Body of pancreas (tissue), 4 donors: Measurements from ENCODE around the gene SIPA1L3. TPM values are rescaled to one million over a fixed set of nuclear protein-coding genes. Genes with fewer than 3 reads are reported as not detected.

ENCODE experiments used
- ATAC-seq: fragments of 150-250 bp; one replicate; pipeline ENCODE4 v1.9.1; 2016
- DNase-seq, 4 donors: peaks; one replicate each; pipeline ENCODE4 v3.0.0-alpha.2; 2019
- H3K27ac ChIP-seq, 4 donors: fragments of 200-600 bp; sonication (generic); 1 replicate in 3 of 4; 2 replicates in 1 of 4; pipeline versions ENCODE4 v1.5.1 to v1.6.1; 2016 to 2019; ENCODE audit warnings: mild to moderate bottlenecking in 1 of 4, mixed read lengths in 1 of 4, moderate library complexity in 1 of 4
- H3K27me3 ChIP-seq, 2 donors: fragments of 200-600 bp; sonication (generic); one replicate each; pipeline ENCODE4 v1.6.0; 2016; ENCODE audit warnings: mild to moderate bottlenecking in 1 of 2
- H3K36me3 ChIP-seq, 2 donors: fragments of 200-600 bp; sonication (generic); replicated peaks in 1 of 2; 2 replicates each; pipeline ENCODE4 v1.5.1; 2016; ENCODE audit warnings: low read depth in 2 of 2; ENCODE audit not compliant: insufficient read depth in 1 of 2
- H3K4me1 ChIP-seq: fragments of 200-600 bp; sonication (generic); one replicate; pipeline ENCODE4 v1.6.0; 2016
- H3K4me3 ChIP-seq, 2 donors: fragments of 200-600 bp; sonication (generic); 1 replicate in 1 of 2; 2 replicates in 1 of 2; pipeline ENCODE4 v1.5.1; 2016 to 2019
- H3K9me3 ChIP-seq, 3 donors: fragments of 200-600 bp; sonication (generic); 1 replicate in 2 of 3; 2 replicates in 1 of 3; pipeline ENCODE4 v1.5.1; 2016
- CTCF ChIP-seq, 7 experiments: fragments of 450-650 bp in 4 of 7; fragments of 200-600 bp in 3 of 7; sonication (generic) in 3 of 7; IDR thresholded peaks; one replicate each; pipeline ENCODE4 v1.5.1; 2016 to 2019; ENCODE audit warnings: antibody characterized with exemption in 7 of 7
- POLR2A ChIP-seq, 3 donors: fragments of 450-650 bp; IDR thresholded peaks; one replicate each; pipeline ENCODE4 v1.6.1; 2016; ENCODE audit warnings: antibody characterized with exemption in 3 of 3, mild to moderate bottlenecking in 2 of 3
- WGBS, 2 donors: methylation state at CpG; one replicate each; pipeline ENCODE4 v1.1.5; 2017; 5-methylcytosine and 5-hydroxymethylcytosine counted together
- intact Hi-C: fragments of 100-400 bp; cut with DNase I; formaldehyde crosslinking; loops from one replicate; pipeline ENCODE4 v1.15.1; 2023
- total RNA-seq, 2 donors: library from RNA; depleted of rRNA; stranded (reverse); fragments of >200 nt; gene quantifications; one replicate each; pipeline ENCODE4 v1.1.0, GENCODE V29; 2016

Gene SIPA1L3
- total RNA-seq, 2 donors from 2014 or later: 41.5 to 62.0 TPM

GRCh38 chr19:38082256-38083118, 175.5 kb downstream of the SIPA1L3 start:
- no peak overlapping the region for H3K27ac ChIP-seq
- H3K4me3 ChIP-seq: no peak overlapping the region
- ATAC-seq (no peak), DNase-seq (no peak)
- intact Hi-C loops: loop anchor here (10.0 kb wide), 1 partner anchor 188 kb away; no protein-coding TSS in a partner anchor
- TF ChIP-seq CTCF (IDR thresholded peaks at IDR 0.05) (no peak), POLR2A (IDR thresholded peaks at IDR 0.05) (no peak)
- H3K4me1 ChIP-seq: peaks cover 10% of the 10 kb centered on the region
- H3K27me3 ChIP-seq: no peaks in the 10 kb centered on the region
- H3K9me3 ChIP-seq: no peaks in the 10 kb centered on the region
- H3K36me3 ChIP-seq: peaks cover 0 to 5% of the 10 kb centered on the region in 2 donors
- 95 to 96% methylated on average over 11 to 69 of the region's 78 CpGs for WGBS, 2 donors

GRCh38 chr19:38084196-38084595, 177.2 kb downstream of the SIPA1L3 start:
- Histone ChIP-seq H3K4me3 (no peak overlapping the region), H3K4me1 (peaks cover 10% of the 10 kb centered on the region), H3K27me3 (no peaks in the 10 kb centered on the region), H3K27ac (no peak overlapping the region), H3K9me3 (no peaks in the 10 kb centered on the region), H3K36me3 (peaks cover 0 to 7% of the 10 kb centered on the region in 2 donors)
- intact Hi-C loops: loop anchor here (10.0 kb wide), 1 partner anchor 189 kb away; no protein-coding TSS in a partner anchor
- ATAC-seq (no peak), DNase-seq (no peak)
- no peak for TF ChIP-seq POLR2A (IDR thresholded peaks at IDR 0.05)
- TF ChIP-seq CTCF (IDR thresholded peaks at IDR 0.05): no peak
- 95 to 99% methylated on average over 7 of the region's 7 CpGs for WGBS, 2 donors

DNA sequence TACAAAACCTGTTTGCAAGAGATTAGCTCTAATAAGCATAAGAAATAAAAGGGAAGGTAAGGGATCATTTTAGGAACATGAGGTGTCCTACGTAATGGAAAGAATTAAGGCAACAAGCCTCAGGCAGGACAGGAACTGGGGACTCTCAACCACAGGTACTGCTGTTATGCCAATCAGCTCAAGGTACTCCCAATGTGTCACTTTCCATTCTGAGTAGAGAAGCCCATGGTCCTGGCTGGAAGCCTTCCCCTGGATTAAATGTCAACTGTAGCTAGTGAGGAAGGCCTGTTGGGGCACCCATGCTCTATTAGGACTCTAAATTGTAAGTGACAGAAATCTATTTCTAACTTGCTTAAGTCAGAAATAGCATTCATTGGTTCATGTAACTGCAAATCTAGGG, 182.4 kb downstream of the SIPA1L3 start:
- DNase-seq: no peak
- TF ChIP-seq POLR2A (IDR thresholded peaks at IDR 0.05) (no peak), CTCF (IDR thresholded peaks at IDR 0.05) (no peak)
- H3K36me3 ChIP-seq: peaks cover 0 to 2% of the 10 kb centered on the region in 2 donors
- H3K4me1 ChIP-seq: peaks cover 3% of the 10 kb centered on the region
- H3K9me3 ChIP-seq: no peaks in the 10 kb centered on the region
- H3K4me3 ChIP-seq: no peak overlapping the region
- H3K27ac ChIP-seq: no peak overlapping the region
- no peak for ATAC-seq
- WGBS, 2 donors: 94 to 100% methylated on average over 1 of the region's 1 CpG
- H3K27me3 ChIP-seq: no peaks in the 10 kb centered on the region
- intact Hi-C loops: loop anchor here (10.0 kb wide), 1 partner anchor 195 kb away; no protein-coding TSS in a partner anchor

GRCh38 chr19:38093154-38093553, 186.1 kb downstream of the SIPA1L3 start:
- DNase-seq (no peak), ATAC-seq (no peak)
- Histone ChIP-seq H3K36me3 (peaks cover 0 to 2% of the 10 kb centered on the region in 2 donors), H3K4me1 (peaks cover 3% of the 10 kb centered on the region), H3K9me3 (no peaks in the 10 kb centered on the region), H3K27me3 (no peaks in the 10 kb centered on the region), H3K27ac (no peak overlapping the region), H3K4me3 (no peak overlapping the region)
- 90 to 91% methylated on average over 5 to 8 of the region's 8 CpGs for WGBS, 2 donors
- TF ChIP-seq CTCF (IDR thresholded peaks at IDR 0.05) (no peak), POLR2A (IDR thresholded peaks at IDR 0.05) (no peak)
- intact Hi-C loops: no loop called here
